Body of pancreas (tissue), 4 donors: ENCODE results near the gene RYR3. TPM values are rescaled to one million over a fixed set of nuclear protein-coding genes. Genes with fewer than 3 reads are reported as not detected.

Experiments used
- ATAC-seq: fragments of 150-250 bp; one replicate; pipeline ENCODE4 v1.9.1; 2016
- DNase-seq, 4 donors: peaks; one replicate each; pipeline ENCODE4 v3.0.0-alpha.2; 2019
- H3K27ac ChIP-seq, 4 donors: fragments of 200-600 bp; sonication (generic); 1 replicate in 3 of 4; 2 replicates in 1 of 4; pipeline versions ENCODE4 v1.5.1 to v1.6.1; 2016 to 2019; ENCODE audit warnings: mild to moderate bottlenecking in 1 of 4, mixed read lengths in 1 of 4, moderate library complexity in 1 of 4
- H3K27me3 ChIP-seq, 2 donors: fragments of 200-600 bp; sonication (generic); one replicate each; pipeline ENCODE4 v1.6.0; 2016; ENCODE audit warnings: mild to moderate bottlenecking in 1 of 2
- H3K36me3 ChIP-seq, 2 donors: fragments of 200-600 bp; sonication (generic); replicated peaks in 1 of 2; 2 replicates each; pipeline ENCODE4 v1.5.1; 2016; ENCODE audit warnings: low read depth in 2 of 2; ENCODE audit not compliant: insufficient read depth in 1 of 2
- H3K4me1 ChIP-seq: fragments of 200-600 bp; sonication (generic); one replicate; pipeline ENCODE4 v1.6.0; 2016
- H3K4me3 ChIP-seq, 2 donors: fragments of 200-600 bp; sonication (generic); 1 replicate in 1 of 2; 2 replicates in 1 of 2; pipeline ENCODE4 v1.5.1; 2016 to 2019
- H3K9me3 ChIP-seq, 3 donors: fragments of 200-600 bp; sonication (generic); 1 replicate in 2 of 3; 2 replicates in 1 of 3; pipeline ENCODE4 v1.5.1; 2016
- CTCF ChIP-seq, 7 experiments: fragments of 450-650 bp in 4 of 7; fragments of 200-600 bp in 3 of 7; sonication (generic) in 3 of 7; IDR thresholded peaks; one replicate each; pipeline ENCODE4 v1.5.1; 2016 to 2019; ENCODE audit warnings: antibody characterized with exemption in 7 of 7
- POLR2A ChIP-seq, 3 donors: fragments of 450-650 bp; IDR thresholded peaks; one replicate each; pipeline ENCODE4 v1.6.1; 2016; ENCODE audit warnings: antibody characterized with exemption in 3 of 3, mild to moderate bottlenecking in 2 of 3
- WGBS, 2 donors: methylation state at CpG; one replicate each; pipeline ENCODE4 v1.1.5; 2017; 5-methylcytosine and 5-hydroxymethylcytosine counted together
- intact Hi-C: fragments of 100-400 bp; cut with DNase I; formaldehyde crosslinking; loops from one replicate; pipeline ENCODE4 v1.15.1; 2023
- total RNA-seq, 2 donors: library from RNA; depleted of rRNA; stranded (reverse); fragments of >200 nt; gene quantifications; one replicate each; pipeline ENCODE4 v1.1.0, GENCODE V29; 2016

RYR3 gene
- total RNA-seq, 2 donors from 2014 or later, result 0.26 to 0.66 TPM

- DNase-seq, result no peak
- ATAC-seq, result no peak
- Histone ChIP-seq H3K4me3 (no peak overlapping the region), H3K9me3 (no peaks in the 10 kb centered on the region), H3K36me3 (no peaks in the 10 kb centered on the region), H3K27ac (no peak overlapping the region), H3K27me3 (no peaks in the 10 kb centered on the region), H3K4me1 (no peaks in the 10 kb centered on the region)
- intact Hi-C loops, result no loop called here
- no peak for TF ChIP-seq POLR2A (IDR thresholded peaks at IDR 0.05)
- no peak for TF ChIP-seq CTCF (IDR thresholded peaks at IDR 0.05)
These were observed 183.5 kb downstream of the RYR3 start for GRCh38 chr15:33494306-33494705.

GRCh38 chr15:33500432-33501195 is 189.8 kb downstream of the RYR3 start:
- no peak for ATAC-seq

GRCh38 chr15:33503681-33504080 is 192.9 kb downstream of the RYR3 start:
- Histone ChIP-seq H3K27ac (no peak overlapping the region), H3K9me3 (no peaks in the 10 kb centered on the region), H3K36me3 (no peaks in the 10 kb centered on the region), H3K27me3 (no peaks in the 10 kb centered on the region), H3K4me1 (no peaks in the 10 kb centered on the region), H3K4me3 (no peak overlapping the region)
- TF ChIP-seq CTCF (IDR thresholded peaks at IDR 0.05) (no peak), POLR2A (IDR thresholded peaks at IDR 0.05) (no peak)
- no peak for ATAC-seq
- intact Hi-C loops, result no loop called here
- 60 to 63% methylated on average over 5 of the region's 5 CpGs for WGBS, 2 donors
- DNase-seq, result no peak

More at GRCh38 chr15:33500432-33501195, 189.8 kb downstream of the RYR3 start:
- no peaks in the 10 kb centered on the region for H3K4me1 ChIP-seq
- TF ChIP-seq CTCF (IDR thresholded peaks at IDR 0.05) (no peak), POLR2A (IDR thresholded peaks at IDR 0.05) (no peak)
- DNase-seq, result no peak
- H3K36me3 ChIP-seq, result no peaks in the 10 kb centered on the region
- 23 to 27% methylated on average over 3 of the region's 3 CpGs for WGBS, 2 donors
- H3K27me3 ChIP-seq, result no peaks in the 10 kb centered on the region
- no peaks in the 10 kb centered on the region for H3K9me3 ChIP-seq
- intact Hi-C loops, result no loop called here
- H3K4me3 ChIP-seq, result no peak overlapping the region
- H3K27ac ChIP-seq, result no peak overlapping the region

- intact Hi-C loops, result no loop called here
- no peak for TF ChIP-seq CTCF (IDR thresholded peaks at IDR 0.05)
- no peak for TF ChIP-seq POLR2A (IDR thresholded peaks at IDR 0.05)
- H3K36me3 ChIP-seq, result no peaks in the 10 kb centered on the region
- WGBS, 2 donors, result 0 to 12% methylated on average over 1 of the region's 1 CpG
- H3K27me3 ChIP-seq, result no peaks in the 10 kb centered on the region
- H3K4me1 ChIP-seq, result no peaks in the 10 kb centered on the region
- H3K27ac ChIP-seq, result no peak overlapping the region
- no peak for ATAC-seq
- DNase-seq, result no peak
- no peaks in the 10 kb centered on the region for H3K9me3 ChIP-seq
- no peak overlapping the region for H3K4me3 ChIP-seq
These were observed 196.1 kb downstream of the RYR3 start for GRCh38 chr15:33506781-33507296.

- H3K36me3 ChIP-seq, result no peaks in the 10 kb centered on the region
- WGBS, 2 donors, result 35 to 39% methylated on average over 4 of the region's 4 CpGs
- no peaks in the 10 kb centered on the region for H3K27me3 ChIP-seq
- DNase-seq (no peak), ATAC-seq (no peak)
- TF ChIP-seq POLR2A (IDR thresholded peaks at IDR 0.05) (no peak), CTCF (IDR thresholded peaks at IDR 0.05) (no peak)
- no peaks in the 10 kb centered on the region for H3K4me1 ChIP-seq
- intact Hi-C loops, result no loop called here
- no peak overlapping the region for H3K4me3 ChIP-seq
- H3K9me3 ChIP-seq, result no peaks in the 10 kb centered on the region
- H3K27ac ChIP-seq, result no peak overlapping the region
These were observed 197.9 kb downstream of the RYR3 start for GRCh38 chr15:33508703-33509102.
